GM12873 (cell line): ENCODE measurements around the gene RAD21L1.

ENCODE experiments used
- CTCF ChIP-seq: IDR thresholded peaks from 2 replicates; pipeline ENCODE4 v1.5.1; 2012; ENCODE audit warnings: low read depth, mild to moderate bottlenecking, moderate library complexity, low read length, control low read depth; ENCODE audit not compliant: insufficient read depth; ENCODE audit errors: missing control alignments

Gene RAD21L1

GRCh38 chr20:1224205-1224890 is 1.5 kb upstream of the RAD21L1 start:
- no peak for TF ChIP-seq CTCF

GRCh38 chr20:1225263-1225782 is 521 bp upstream of the RAD21L1 start:
- TF ChIP-seq CTCF: no peak

- no peak for TF ChIP-seq CTCF
These were observed 3.7 kb downstream of the RAD21L1 start for GRCh38 chr20:1229541-1229940.

- no peak for TF ChIP-seq CTCF
These were observed 6.7 kb downstream of the RAD21L1 start for GRCh38 chr20:1232286-1233111.

- TF ChIP-seq CTCF: no peak
These were observed 14.7 kb downstream of the RAD21L1 start for GRCh38 chr20:1240549-1240948.

GRCh38 chr20:1241456-1241855 is 15.6 kb downstream of the RAD21L1 start:
- no peak for TF ChIP-seq CTCF

- TF ChIP-seq CTCF: no peak
These were observed 16.3 kb downstream of the RAD21L1 start for GRCh38 chr20:1242099-1242498.
